Measurements from ENCODE around the gene SCAMP3.
"Not testable (repeated sequence)": the region's sequence is repeated elsewhere in the genome, so short reads cannot be mapped to it uniquely, and the experiment has no call there.

Gene SCAMP3

DNA sequence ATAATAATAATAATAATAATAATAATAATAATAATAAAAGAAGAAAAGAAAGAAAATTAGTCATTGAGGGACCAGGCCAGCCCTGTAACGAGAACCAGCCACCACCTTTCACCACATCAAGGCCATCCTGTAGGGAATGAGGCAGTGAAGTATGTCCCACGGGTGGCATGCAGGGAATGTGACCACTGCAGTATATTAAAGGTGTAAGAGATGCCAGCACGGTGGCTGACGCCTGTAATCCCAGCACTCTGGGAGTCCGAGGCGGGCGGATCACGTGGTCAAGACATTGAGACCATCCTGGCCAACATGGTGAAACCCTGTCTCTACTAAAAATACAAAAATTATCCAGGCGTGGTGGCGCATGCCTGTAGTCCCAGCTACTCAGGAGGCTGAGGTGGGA is 28.8 kb upstream of the SCAMP3 start:
- not testable (repeated sequence) for DNase-seq; H3K18ac ChIP-seq (ENCODE audit: low read depth in 1 of 2, low read length in 2 of 2); H2BK15ac ChIP-seq (ENCODE audit: low read depth, poor library complexity, severe bottlenecking); H2BK5ac ChIP-seq (ENCODE audit: low read depth, low read length, poor library complexity, severe bottlenecking); H3K23ac ChIP-seq (ENCODE audit: low read length in 2 of 2); H3K4me3 ChIP-seq (ENCODE audit: insufficient read depth in 1 of 2, low read depth in 1 of 2, low read length in 2 of 2); H3K4me2 ChIP-seq (ENCODE audit: low read length, poor library complexity, severe bottlenecking); H3K9ac ChIP-seq (ENCODE audit: low read length); H2AK5ac ChIP-seq (ENCODE audit: low read length, severe bottlenecking); H4K91ac ChIP-seq (ENCODE audit: low read length); H2BK120ac ChIP-seq (ENCODE audit: low read depth, low read length); H2AFZ ChIP-seq (ENCODE audit: low read depth, low read length); H3K4me1 ChIP-seq (ENCODE audit: control insufficient read depth, insufficient read depth, low read depth, low read length); H4K8ac ChIP-seq (ENCODE audit: low read length); H3K9me3 ChIP-seq (ENCODE audit: control insufficient read depth, low read length); H3K27ac ChIP-seq (ENCODE audit: low read length, poor library complexity, severe bottlenecking); H3K4ac ChIP-seq (ENCODE audit: low read depth in 1 of 2, low read length in 2 of 2); H3K14ac ChIP-seq (ENCODE audit: low read length in 2 of 2); H2BK12ac ChIP-seq (ENCODE audit: low read length in 2 of 2); H3K79me1 ChIP-seq (replicated peaks; ENCODE audit: low read length, poor library complexity, severe bottlenecking)
- Histone ChIP-seq H3K27me3 (ENCODE audit: control insufficient read depth in 1 of 2, insufficient read depth in 1 of 2, low read length in 2 of 2) (peaks cover 36 to 47% of the 10 kb centered on the region in 2 experiments), H3K36me3 (ENCODE audit: control insufficient read depth in 1 of 2, insufficient read depth in 2 of 2, low read depth in 1 of 2, low read length in 2 of 2) (peaks cover 0 to 15% of the 10 kb centered on the region in 2 experiments)
- WGBS, result 86% methylated on average over 10 of the region's 10 CpGs

DNA sequence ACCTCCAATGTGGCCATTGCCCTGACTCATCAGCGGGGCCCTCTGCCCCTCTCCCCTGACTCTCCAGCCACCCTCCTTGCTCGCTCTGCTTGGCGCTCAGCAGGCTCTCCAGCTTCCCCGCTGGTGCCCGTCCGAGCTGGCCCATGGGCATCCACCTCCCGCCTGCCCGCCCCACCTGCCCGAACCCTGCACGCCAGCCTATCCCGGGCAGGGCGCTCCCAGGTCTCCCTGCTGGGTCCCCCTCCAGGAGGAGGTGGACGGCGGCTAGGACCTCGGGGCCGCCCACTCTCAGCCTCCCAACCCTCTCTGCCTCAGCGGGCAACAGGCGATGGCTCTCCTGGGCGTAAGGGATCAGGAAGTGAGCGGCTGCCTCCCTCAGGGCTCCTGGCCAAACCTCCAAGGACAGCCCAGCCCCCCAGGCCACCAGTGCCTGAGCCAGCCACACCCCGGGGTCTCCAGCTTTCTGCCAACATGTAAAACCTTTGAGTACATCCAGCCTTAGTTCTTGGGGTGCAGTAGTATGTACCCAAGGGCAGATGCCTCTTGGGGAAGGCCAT is 25.9 kb upstream of the SCAMP3 start:
- Histone ChIP-seq H3K4me3 (ENCODE audit: insufficient read depth in 1 of 2, low read depth in 1 of 2, low read length in 2 of 2) (no peak overlapping the region), H2BK120ac (ENCODE audit: low read depth, low read length) (no peak overlapping the region), H4K91ac (ENCODE audit: low read length) (no peak overlapping the region), H4K8ac (ENCODE audit: low read length) (no peak overlapping the region), H3K27me3 (ENCODE audit: control insufficient read depth in 1 of 2, insufficient read depth in 1 of 2, low read length in 2 of 2) (peaks cover 9 to 19% of the 10 kb centered on the region in 2 experiments), H3K9ac (ENCODE audit: low read length) (no peak overlapping the region), H2BK15ac (ENCODE audit: low read depth, poor library complexity, severe bottlenecking) (no peak overlapping the region), H3K4me1 (ENCODE audit: control insufficient read depth, insufficient read depth, low read depth, low read length) (no peaks in the 10 kb centered on the region), H3K27ac (ENCODE audit: low read length, poor library complexity, severe bottlenecking) (no peak overlapping the region), H3K4me2 (ENCODE audit: low read length, poor library complexity, severe bottlenecking) (no peak overlapping the region), H3K23ac (ENCODE audit: low read length in 2 of 2) (no peak overlapping the region), H3K79me1 (replicated peaks; ENCODE audit: low read length, poor library complexity, severe bottlenecking) (no peaks in the 10 kb centered on the region), H3K4ac (ENCODE audit: low read depth in 1 of 2, low read length in 2 of 2) (no peak overlapping the region), H3K36me3 (ENCODE audit: control insufficient read depth in 1 of 2, insufficient read depth in 2 of 2, low read depth in 1 of 2, low read length in 2 of 2) (peaks cover 5 to 35% of the 10 kb centered on the region in 2 experiments), H2BK5ac (ENCODE audit: low read depth, low read length, poor library complexity, severe bottlenecking) (no peak overlapping the region), H3K9me3 (ENCODE audit: control insufficient read depth, low read length) (no peaks in the 10 kb centered on the region), H3K14ac (ENCODE audit: low read length in 2 of 2) (no peak overlapping the region), H2AK5ac (ENCODE audit: low read length, severe bottlenecking) (no peak overlapping the region), H2BK12ac (ENCODE audit: low read length in 2 of 2) (no peak overlapping the region), H3K18ac (ENCODE audit: low read depth in 1 of 2, low read length in 2 of 2) (no peak overlapping the region), H2AFZ (ENCODE audit: low read depth, low read length) (no peak overlapping the region)
- WGBS, result 90% methylated on average over 19 of the region's 21 CpGs
- DNase-seq, result no peak

- Histone ChIP-seq H3K9me3 (ENCODE audit: control insufficient read depth, low read length) (no peaks in the 10 kb centered on the region), H2AFZ (ENCODE audit: low read depth, low read length) (no peak overlapping the region), H4K91ac (ENCODE audit: low read length) (no peak overlapping the region), H2BK120ac (ENCODE audit: low read depth, low read length) (no peak overlapping the region), H2BK12ac (ENCODE audit: low read length in 2 of 2) (no peak overlapping the region), H3K18ac (ENCODE audit: low read depth in 1 of 2, low read length in 2 of 2) (no peak overlapping the region), H2BK5ac (ENCODE audit: low read depth, low read length, poor library complexity, severe bottlenecking) (no peak overlapping the region), H3K36me3 (ENCODE audit: control insufficient read depth in 1 of 2, insufficient read depth in 2 of 2, low read depth in 1 of 2, low read length in 2 of 2) (peaks cover 8 to 43% of the 10 kb centered on the region in 2 experiments), H3K27ac (ENCODE audit: low read length, poor library complexity, severe bottlenecking) (no peak overlapping the region), H3K4me1 (ENCODE audit: control insufficient read depth, insufficient read depth, low read depth, low read length) (no peaks in the 10 kb centered on the region), H2BK15ac (ENCODE audit: low read depth, poor library complexity, severe bottlenecking) (no peak overlapping the region), H3K79me1 (replicated peaks; ENCODE audit: low read length, poor library complexity, severe bottlenecking) (no peaks in the 10 kb centered on the region), H3K4ac (ENCODE audit: low read depth in 1 of 2, low read length in 2 of 2) (no peak overlapping the region), H2AK5ac (ENCODE audit: low read length, severe bottlenecking) (no peak overlapping the region), H3K9ac (ENCODE audit: low read length) (no peak overlapping the region), H4K8ac (ENCODE audit: low read length) (no peak overlapping the region), H3K23ac (ENCODE audit: low read length in 2 of 2) (no peak overlapping the region), H3K4me3 (ENCODE audit: insufficient read depth in 1 of 2, low read depth in 1 of 2, low read length in 2 of 2) (no peak overlapping the region), H3K4me2 (ENCODE audit: low read length, poor library complexity, severe bottlenecking) (no peak overlapping the region), H3K27me3 (ENCODE audit: control insufficient read depth in 1 of 2, insufficient read depth in 1 of 2, low read length in 2 of 2) (peaks cover 2 to 6% of the 10 kb centered on the region in 2 experiments), H3K14ac (ENCODE audit: low read length in 2 of 2) (no peak overlapping the region)
- DNase-seq, result no peak
- 97% methylated on average over 2 of the region's 2 CpGs for WGBS
Measured at GRCh38 chr1:155286544-155286943, 24.4 kb upstream of the SCAMP3 start.

- H2AFZ ChIP-seq (ENCODE audit: low read depth, low read length), result no peak overlapping the region
- no peak overlapping the region for H3K23ac ChIP-seq (ENCODE audit: low read length in 2 of 2)
- H3K79me1 ChIP-seq (replicated peaks; ENCODE audit: low read length, poor library complexity, severe bottlenecking), result no peaks in the 10 kb centered on the region
- no peak overlapping the region for H4K8ac ChIP-seq (ENCODE audit: low read length)
- H3K14ac ChIP-seq (ENCODE audit: low read length in 2 of 2), result no peak overlapping the region
- no peak overlapping the region for H2BK15ac ChIP-seq (ENCODE audit: low read depth, poor library complexity, severe bottlenecking)
- no peak overlapping the region for H3K9ac ChIP-seq (ENCODE audit: low read length)
- no peaks in the 10 kb centered on the region for H3K9me3 ChIP-seq (ENCODE audit: control insufficient read depth, low read length)
- no peak overlapping the region for H4K91ac ChIP-seq (ENCODE audit: low read length)
- no peak overlapping the region for H3K4ac ChIP-seq (ENCODE audit: low read depth in 1 of 2, low read length in 2 of 2)
- no peak overlapping the region for H3K4me3 ChIP-seq (ENCODE audit: insufficient read depth in 1 of 2, low read depth in 1 of 2, low read length in 2 of 2)
- peaks cover 8 to 43% of the 10 kb centered on the region in 2 experiments for H3K36me3 ChIP-seq (ENCODE audit: control insufficient read depth in 1 of 2, insufficient read depth in 2 of 2, low read depth in 1 of 2, low read length in 2 of 2)
- H3K27ac ChIP-seq (ENCODE audit: low read length, poor library complexity, severe bottlenecking), result no peak overlapping the region
- no peak overlapping the region for H2BK12ac ChIP-seq (ENCODE audit: low read length in 2 of 2)
- H3K4me2 ChIP-seq (ENCODE audit: low read length, poor library complexity, severe bottlenecking), result no peak overlapping the region
- H2AK5ac ChIP-seq (ENCODE audit: low read length, severe bottlenecking), result no peak overlapping the region
- H3K27me3 ChIP-seq (ENCODE audit: control insufficient read depth in 1 of 2, insufficient read depth in 1 of 2, low read length in 2 of 2), result peaks cover 0 to 3% of the 10 kb centered on the region in 2 experiments
- H3K4me1 ChIP-seq (ENCODE audit: control insufficient read depth, insufficient read depth, low read depth, low read length), result no peaks in the 10 kb centered on the region
- no peak for DNase-seq
- H2BK120ac ChIP-seq (ENCODE audit: low read depth, low read length), result no peak overlapping the region
- 96% methylated on average over 18 of the region's 18 CpGs for WGBS
- H3K18ac ChIP-seq (ENCODE audit: low read depth in 1 of 2, low read length in 2 of 2), result no peak overlapping the region
- no peak overlapping the region for H2BK5ac ChIP-seq (ENCODE audit: low read depth, low read length, poor library complexity, severe bottlenecking)
Measured at GRCh38 chr1:155285631-155286044, 23.5 kb upstream of the SCAMP3 start.

Measured in mesenchymal stem cell (in vitro differentiated cells and primary cell).